HepG2 (cell line): ENCODE results near the gene SMARCB1. TPM values are rescaled to one million over a fixed set of nuclear protein-coding genes. Genes with fewer than 3 reads are reported as not detected.

ENCODE experiments used
- ATF7-NPFF ChIP-seq: sonication (generic); formaldehyde crosslinking; IDR thresholded peaks from 2 replicates; pipeline ENCODE4 v1.8.1; 2023; ENCODE audit warnings: mild to moderate bottlenecking, low read depth, missing genetic modification reagents, moderate library complexity
- CHD4 ChIP-seq: fragments of 200-600 bp; sonication (generic); IDR thresholded peaks from 2 replicates; pipeline ENCODE4 v1.7.0; 2017; ENCODE audit warnings: mild to moderate bottlenecking, low read length, borderline replicate concordance
- FOXA1 ChIP-seq, 2 experiments: fragments of 450-650 bp in 1 of 2; sonication (generic) in 1 of 2; formaldehyde crosslinking in 1 of 2; IDR thresholded peaks; 2 replicates each; pipeline versions ENCODE4 v1.4.0 to v1.6.1; 2016 to 2020; ENCODE audit warnings: missing genetic modification reagents in 1 of 2
- FOXP1 ChIP-seq, 2 experiments: fragments of 450-650 bp in 1 of 2; IDR thresholded peaks; 2 replicates each; pipeline ENCODE4 v1.6.1; 2017 to 2018; ENCODE audit warnings: antibody characterized with exemption in 1 of 2
- FUBP1 ChIP-seq: sonication (generic); formaldehyde crosslinking; IDR thresholded peaks from 2 replicates; pipeline ENCODE4 v1.5.1; 2020; ENCODE audit warnings: missing genetic modification reagents, mild to moderate bottlenecking, borderline replicate concordance
- ISL2 ChIP-seq: sonication (generic); formaldehyde crosslinking; IDR thresholded peaks from 2 replicates; pipeline ENCODE4 v1.5.0; 2020; ENCODE audit warnings: missing genetic modification reagents
- MIER3 ChIP-seq: IDR thresholded peaks from 2 replicates; pipeline ENCODE4 v1.6.1; 2016; ENCODE audit warnings: missing compliant biosample characterization, borderline replicate concordance
- NFIC ChIP-seq: IDR thresholded peaks from 2 replicates; pipeline ENCODE4 v1.6.1; 2012; ENCODE audit warnings: mild to moderate bottlenecking, low read length, inconsistent platforms
- POLR2G ChIP-seq: fragments of 200-400 bp; formaldehyde crosslinking; IDR thresholded peaks from 2 replicates; pipeline ENCODE4 v1.6.1; 2018; ENCODE audit warnings: mild to moderate bottlenecking, low read depth, low read length, moderate library complexity
- RXRB ChIP-seq: IDR thresholded peaks from 2 replicates; pipeline ENCODE4 v1.6.1; 2016; ENCODE audit warnings: borderline replicate concordance, missing genetic modification reagents, missing compliant biosample characterization
- TCF12 ChIP-seq, 2 experiments: fragments of 450-650 bp in 1 of 2; sonication (generic) in 1 of 2; formaldehyde crosslinking in 1 of 2; IDR thresholded peaks; 2 replicates each; pipeline versions ENCODE4 v1.6.1 to v1.8.0; 2017 to 2022; ENCODE audit warnings: antibody characterized with exemption in 1 of 2, mild to moderate bottlenecking in 1 of 2, missing genetic modification reagents in 1 of 2, moderate library complexity in 1 of 2
- ZNF256 ChIP-seq: sonication (generic); formaldehyde crosslinking; conservative IDR thresholded peaks from 2 replicates; pipeline ENCODE4 v1.4.0; 2020; ENCODE audit warnings: missing genetic modification reagents
- ZNF549 ChIP-seq: sonication (generic); formaldehyde crosslinking; IDR thresholded peaks from 2 replicates; pipeline ENCODE4 v1.5.0; 2020; ENCODE audit warnings: missing genetic modification reagents
- ZNF670 ChIP-seq: sonication (generic); formaldehyde crosslinking; IDR thresholded peaks from 2 replicates; pipeline ENCODE4 v1.8.0; 2022; ENCODE audit warnings: mild to moderate bottlenecking, missing genetic modification reagents, borderline replicate concordance
- ZNF687 ChIP-seq: sonication (generic); formaldehyde crosslinking; IDR thresholded peaks from 2 replicates; pipeline ENCODE4 v1.5.1; 2020; ENCODE audit warnings: mild to moderate bottlenecking, missing genetic modification reagents, moderate library complexity
- polyA plus RNA-seq, 8 experiments: library from polyadenylated mRNA; depleted of rRNA in 3 of 8; stranded (reverse) in 7 of 8; unstranded in 1 of 8; fragments of >200 nt; fragmentation: Illumina TruSeq in 4 of 8; extraction: Trizol in 4 of 8; gene quantifications; 2 replicates each; pipeline versions ENCODE4 v1.2.1 to v1.2.3, GENCODE V29; 2011 to 2016; ENCODE audit warnings: low read depth in 4 of 8, missing spikeins in 1 of 8, mixed read lengths in 1 of 8; ENCODE audit not compliant: insufficient read depth in 1 of 8
- total RNA-seq, 5 experiments: library from RNA; depleted of rRNA; stranded (reverse); fragments of >200 nt; fragmentation: Illumina TruSeq; extraction: Trizol; gene quantifications; 2 replicates each; pipeline ENCODE4 v1.2.3, GENCODE V29; 2016; ENCODE audit warnings: low read depth in 1 of 5
- TF ChIP-seq, protein P1 (sequence below): sonication (generic); formaldehyde crosslinking; IDR thresholded peaks from 2 replicates; pipeline ENCODE4 v1.8.1; 2023; ENCODE audit warnings: mild to moderate bottlenecking, inconsistent platforms, moderate library complexity, missing genetic modification reagents, borderline replicate concordance
- TF ChIP-seq, protein P2 (sequence below): IDR thresholded peaks from 2 replicates; pipeline ENCODE4 v1.6.1; 2016; ENCODE audit warnings: control low read depth

Gene SMARCB1
- total and polyA plus RNA-seq, 2 of the 13 experiments (the other 11 are each of a cell fraction or from before 2014, with no cell fraction given): 74.0 to 166 TPM

GRCh38 chr22:23774114-23774921, 12.4 kb upstream of the SMARCB1 start (continued):
- TF ChIP-seq ZNF687 (CRISPR knock-in tag): peak; percentile 89
- peak; percentile 40; the same call in 1 of the 2 replicates for TF ChIP-seq FOXP1 (IDR thresholded peaks at IDR 0.05)
- peak; percentile 93 for TF ChIP-seq FOXP1 (CRISPR knock-in tag; IDR thresholded peaks at IDR 0.05)
- TF ChIP-seq POLR2G: peak; percentile 51; the same call in 1 of the 2 replicates
- 0 out of 2 replicates have a peak, but pooled peaks have one; percentile 44 for TF ChIP-seq ZNF256
- TF ChIP-seq, protein P1, sequence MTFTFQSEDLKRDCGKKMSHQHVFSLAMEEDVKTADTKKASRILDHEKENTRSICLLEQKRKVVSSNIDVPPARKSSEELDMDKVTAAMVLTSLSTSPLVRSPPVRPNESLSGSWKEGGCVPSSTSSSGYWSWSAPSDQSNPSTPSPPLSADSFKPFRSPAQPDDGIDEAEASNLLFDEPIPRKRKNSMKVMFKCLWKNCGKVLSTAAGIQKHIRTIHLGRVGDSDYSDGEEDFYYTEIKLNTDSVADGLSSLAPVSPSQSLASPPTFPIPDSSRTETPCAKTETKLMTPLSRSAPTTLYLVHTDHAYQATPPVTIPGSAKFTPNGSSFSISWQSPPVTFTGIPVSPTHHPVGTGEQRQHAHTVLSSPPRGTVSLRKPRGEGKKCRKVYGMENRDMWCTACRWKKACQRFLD (CRISPR knock-in tag): no peak; the same call in 1 of the 2 replicates
- no peak for TF ChIP-seq NFIC
- peak; percentile 85 for TF ChIP-seq ISL2 (CRISPR knock-in tag)
- no peak; the same call in 1 of the 2 replicates for TF ChIP-seq CHD4
- TF ChIP-seq FOXA1 (IDR thresholded peaks at IDR 0.05): peak; percentile 52; the same call in 1 of the 2 replicates
- peak; percentile 89 for TF ChIP-seq FOXA1 (CRISPR knock-in tag; IDR thresholded peaks at IDR 0.05)
- 0 out of 2 replicates have a peak, but pooled peaks have one; percentile 21 for TF ChIP-seq ZNF670 (CRISPR knock-in tag)
- no peak for TF ChIP-seq FUBP1
- TF ChIP-seq, protein P2, sequence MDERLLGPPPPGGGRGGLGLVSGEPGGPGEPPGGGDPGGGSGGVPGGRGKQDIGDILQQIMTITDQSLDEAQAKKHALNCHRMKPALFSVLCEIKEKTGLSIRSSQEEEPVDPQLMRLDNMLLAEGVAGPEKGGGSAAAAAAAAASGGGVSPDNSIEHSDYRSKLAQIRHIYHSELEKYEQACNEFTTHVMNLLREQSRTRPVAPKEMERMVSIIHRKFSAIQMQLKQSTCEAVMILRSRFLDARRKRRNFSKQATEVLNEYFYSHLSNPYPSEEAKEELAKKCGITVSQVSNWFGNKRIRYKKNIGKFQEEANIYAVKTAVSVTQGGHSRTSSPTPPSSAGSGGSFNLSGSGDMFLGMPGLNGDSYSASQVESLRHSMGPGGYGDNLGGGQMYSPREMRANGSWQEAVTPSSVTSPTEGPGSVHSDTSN (CRISPR knock-in tag): peak; percentile 48
- TF ChIP-seq MIER3 (CRISPR knock-in tag): peak; percentile 93; the same call in 1 of the 2 replicates
- TF ChIP-seq RXRB (CRISPR knock-in tag): peak; percentile 100
- no peak for TF ChIP-seq TCF12 (IDR thresholded peaks at IDR 0.05)
- 0 out of 2 replicates have a peak, but pooled peaks have one; percentile 38 for TF ChIP-seq TCF12 (CRISPR knock-in tag; IDR thresholded peaks at IDR 0.05)
- TF ChIP-seq ATF7-NPFF (CRISPR knock-in tag): no peak
- no peak for TF ChIP-seq ZNF549 (CRISPR knock-in tag)
